K562 (cell line): ENCODE measurements around the gene ATXN1. TPM values are rescaled to one million over a fixed set of nuclear protein-coding genes. Genes with fewer than 3 reads are reported as not detected.

Experiments used
- ATAC-seq: fragments of 200-7000 bp; cut with Tn5 transposase; 3 replicates; pipeline ENCODE4 v1.9.1; 2020; ENCODE audit warnings: moderate library complexity
- BruUV-seq: library from RNA; stranded (reverse); fragments of 400-500 nt; replicated peaks from 2 replicates; lab custom pipeline; 2021; lab: Mats Ljungman, UMichigan
- CTCF ChIA-PET: fragments of 300-600 bp; formaldehyde crosslinking; extraction: SDS; loops from one replicate; lab custom pipeline; 2021; ENCODE audit warnings: low intra/inter-chr PET ratio; lab: Yijun Ruan, JAX
- POLR2A ChIA-PET: fragments of 300-600, 350-650 bp; sonication (Branson Sonifier 250); formaldehyde crosslinking; extraction: SDS; loops from one replicate; lab custom pipeline; 2021; ENCODE audit warnings: antibody characterized with exemption, inconsistent platforms; lab: Yijun Ruan, JAX
- DNase-seq, 4 experiments: peaks; one replicate each; pipeline versions ENCODE4 v3.0.0 to v3.0.0-alpha.2; 2011 to 2018; ENCODE audit warnings: low spot score in 3 of 4, mixed read lengths in 3 of 4; ENCODE audit errors: extremely low read depth in 1 of 4
- FAIRE-seq: peaks from 2 replicates; lab custom pipeline; 2011; peaks lifted over from hg19 to GRCh38; lab: Jason Lieb, UNC
- H2AFZ ChIP-seq: 2 replicates; pipeline ENCODE4 v1.6.0; 2011; ENCODE audit warnings: low read depth, low read length, control low read depth, inconsistent platforms
- H3K27ac ChIP-seq: fragments of 200-600 bp; 3 replicates; pipeline ENCODE4 v1.8.0; 2011; ENCODE audit warnings: low read depth, mild to moderate bottlenecking, control low read depth, inconsistent platforms, low read length, moderate library complexity, mixed read lengths; ENCODE audit errors: extremely low read depth
- H3K27me3 ChIP-seq, 2 experiments: fragments of 300-600 bp in 1 of 2; 2 replicates in 1 of 2; 3 replicates in 1 of 2; pipeline versions ENCODE4 v1.6.0 to v1.8.0; 2011; ENCODE audit warnings: inconsistent platforms in 2 of 2, low read length in 2 of 2, mild to moderate bottlenecking in 1 of 2, mixed read lengths in 1 of 2, moderate library complexity in 1 of 2; ENCODE audit not compliant: control insufficient read depth in 2 of 2, insufficient read depth in 2 of 2
- H3K36me3 ChIP-seq: fragments of 300-600 bp; 3 replicates; pipeline ENCODE4 v1.8.0; 2011; ENCODE audit warnings: mild to moderate bottlenecking, low read length, inconsistent platforms; ENCODE audit not compliant: control insufficient read depth, insufficient read depth
- H3K4me1 ChIP-seq, 2 experiments: fragments of 200-600 bp in 1 of 2; replicated peaks in 1 of 2; 2 replicates in 1 of 2; 3 replicates in 1 of 2; pipeline versions ENCODE4 v1.5.1 to v1.8.0; 2011; ENCODE audit warnings: inconsistent platforms in 2 of 2, low read length in 2 of 2, mild to moderate bottlenecking in 1 of 2, mixed read lengths in 1 of 2, moderate library complexity in 1 of 2; ENCODE audit not compliant: control insufficient read depth in 2 of 2, insufficient read depth in 2 of 2
- H3K4me2 ChIP-seq: 2 replicates; pipeline ENCODE4 v1.6.1; 2011; ENCODE audit warnings: low read length, control low read depth, inconsistent platforms, mixed read lengths; ENCODE audit not compliant: insufficient read depth
- H3K4me3 ChIP-seq: fragments of 200-600 bp; sonication (generic), shearing (Covaris generic); 2 replicates; pipeline ENCODE4 v1.5.1; 2016; ENCODE audit warnings: control low read depth, inconsistent platforms
- H3K79me2 ChIP-seq: fragments of 200-600 bp; 3 replicates; pipeline ENCODE4 v1.8.0; 2011; ENCODE audit warnings: low read length, inconsistent platforms; ENCODE audit not compliant: control insufficient read depth, insufficient read depth
- H3K9ac ChIP-seq, 2 experiments: 2 replicates each; pipeline versions ENCODE4 v1.6.0 to v1.6.1; 2011; ENCODE audit warnings: low read depth in 2 of 2, low read length in 2 of 2, control low read depth in 1 of 2, inconsistent platforms in 1 of 2, mild to moderate bottlenecking in 1 of 2, mixed read lengths in 1 of 2; ENCODE audit not compliant: insufficient read depth in 1 of 2
- H3K9me1 ChIP-seq: one replicate; pipeline ENCODE4 v1.6.0; 2011; ENCODE audit warnings: inconsistent platforms, mild to moderate bottlenecking, low read length, moderate library complexity; ENCODE audit not compliant: control insufficient read depth, insufficient read depth
- H3K9me3 ChIP-seq: replicated peaks from 2 replicates; pipeline ENCODE4 v1.5.1; 2011; ENCODE audit warnings: low read depth, low read length, inconsistent platforms; ENCODE audit not compliant: control insufficient read depth, insufficient read depth
- H4K20me1 ChIP-seq: replicated peaks from 2 replicates; pipeline ENCODE4 v1.6.1; 2011; ENCODE audit warnings: low read length, inconsistent platforms, mixed read lengths; ENCODE audit not compliant: control insufficient read depth, insufficient read depth
- CBX5 ChIP-seq: IDR thresholded peaks from 2 replicates; pipeline ENCODE4 v1.6.1; 2014; ENCODE audit warnings: low read depth, borderline replicate concordance
- HDAC3 ChIP-seq: fragments of 450-650 bp; IDR thresholded peaks from 2 replicates; pipeline ENCODE4 v1.6.1; 2018; ENCODE audit warnings: borderline replicate concordance, mild to moderate bottlenecking, moderate library complexity; ENCODE audit not compliant: partially characterized antibody
- HMGXB4 ChIP-seq: sonication (generic); formaldehyde crosslinking; IDR thresholded peaks from 2 replicates; pipeline ENCODE4 v1.8.1; 2023; ENCODE audit warnings: mild to moderate bottlenecking, missing genetic modification reagents
- JUND ChIP-seq, 2 experiments: IDR thresholded peaks; 2 replicates in 1 of 2; 3 replicates in 1 of 2; pipeline ENCODE4 v1.6.1; 2011; ENCODE audit warnings: borderline replicate concordance in 2 of 2, low read depth in 2 of 2, low read length in 2 of 2, improper control_type of control experiment in 1 of 2, missing biosample characterization in 1 of 2, missing genetic modification characterization in 1 of 2, missing genetic modification reagents in 1 of 2
- LARP7 ChIP-seq: fragments of 450-650 bp; IDR thresholded peaks from 2 replicates; pipeline ENCODE4 v1.6.1; 2016
- POLR2H ChIP-seq: IDR thresholded peaks from 2 replicates; pipeline ENCODE4 v1.6.1; 2016; ENCODE audit warnings: missing genetic modification characterization, low read depth, mild to moderate bottlenecking, control low read depth, missing compliant biosample characterization, moderate library complexity
- TCF3 ChIP-seq: sonication (generic); formaldehyde crosslinking; IDR thresholded peaks from 2 replicates; pipeline ENCODE4 v1.4.0; 2020; ENCODE audit warnings: mild to moderate bottlenecking, missing genetic modification reagents
- TSC22D4 ChIP-seq: fragments of 450-650 bp; IDR thresholded peaks from 2 replicates; pipeline ENCODE4 v1.6.1; 2016; ENCODE audit warnings: missing genetic modification characterization, missing biosample characterization, control low read depth
- U2AF2 ChIP-seq: fragments of 200-400 bp; formaldehyde crosslinking; optimal IDR thresholded peaks from 2 replicates; pipeline ENCODE3; 2017; ENCODE audit warnings: low read depth, mild to moderate bottlenecking, low read length
- ZNF551 ChIP-seq: fragments of 250-450 bp; sonication (Bioruptor Pico); IDR thresholded peaks from 2 replicates; pipeline ENCODE4 v1.5.0; 2021; ENCODE audit warnings: mild to moderate bottlenecking, moderate library complexity
- WGBS: fragments of 100-300 bp; shearing (Covaris generic); methylation state at CpG from one replicate; pipeline ENCODE4 v1.1.6; 2016; ENCODE audit warnings: low coverage, mixed read lengths; ENCODE audit not compliant: insufficient coverage; ENCODE audit errors: missing lambda C conversion rate; 5-methylcytosine and 5-hydroxymethylcytosine counted together
- in situ Hi-C: fragments of 300-500 bp; cut with MboI; formaldehyde crosslinking; loops from 4 replicates; pipeline ENCODE4 v1.15.0; 2018; ENCODE audit warnings: inconsistent platforms, mixed read lengths
- intact Hi-C: fragments of 100-400 bp; cut with micrococcal nuclease; formaldehyde crosslinking; loops from 2 replicates; pipeline ENCODE4 v1.14.2; 2022
- polyA plus RNA-seq, 8 experiments: library from polyadenylated mRNA; depleted of rRNA in 4 of 8; stranded (reverse) in 5 of 8; unstranded in 3 of 8; fragments of >200 nt; fragmentation: Nextera tagmentation in 2 of 8; fragmentation: Illumina TruSeq in 1 of 8; extraction: Ambion mirVana in 2 of 8; extraction: Trizol in 1 of 8; gene quantifications; 2 replicates each; pipeline versions ENCODE4 v1.2.1 to v1.2.3, GENCODE V29; 2011 to 2014; ENCODE audit warnings: inconsistent platforms in 1 of 8, missing spikeins in 1 of 8
- total RNA-seq, 7 experiments: library from RNA; depleted of rRNA in 6 of 7; stranded (reverse); fragments of >200 nt in 6 of 7; fragmentation: Illumina TruSeq in 2 of 7; extraction: Trizol in 2 of 7; gene quantifications; 2 replicates each; pipeline versions ENCODE4 v1.2.1 to v1.2.3, GENCODE V29; 2011 to 2021; ENCODE audit warnings: low replicate concordance in 1 of 7

ATXN1 gene
- total and polyA plus RNA-seq, 9 of the 15 experiments (the other 6 are each of a cell fraction or from before 2014, with no cell fraction given), result under 0.01 to 1.2 (median 0.58) TPM

GRCh38 chr6:16371401-16371800 lies 389.9 kb downstream of the ATXN1 start:
- ATAC-seq, result no peak
- Histone ChIP-seq H3K4me3 (no peak overlapping the region), H3K27ac (no peak overlapping the region), H2AFZ (no peak overlapping the region), H3K9me3 (no peaks in the 10 kb centered on the region), H3K79me2 (no peaks in the 10 kb centered on the region), H3K36me3 (no peaks in the 10 kb centered on the region), H3K9me1 (no peaks in the 10 kb centered on the region), H3K9ac (no peak overlapping the region), H3K4me1 (no peaks in the 10 kb centered on the region), H3K27me3 (peaks cover 21 to 35% of the 10 kb centered on the region in 2 experiments), H4K20me1 (no peaks in the 10 kb centered on the region), H3K4me2 (no peak overlapping the region)
- 0% methylated on average over 1 of the region's 1 CpG for WGBS
- no TSS peak for BruUV-seq
- no peak for FAIRE-seq
- POLR2A ChIA-PET, result no interaction called here
- in situ Hi-C loops, result no loop called here
- CTCF ChIA-PET, result no interaction called here
- intact Hi-C loops, result no loop called here
- DNase-seq, result no peak
- TF ChIP-seq POLR2H (tag) (no peak), TCF3 (CRISPR knock-in tag) (no peak), LARP7 (no peak), TSC22D4 (tag) (no peak), CBX5 (no peak)

DNA sequence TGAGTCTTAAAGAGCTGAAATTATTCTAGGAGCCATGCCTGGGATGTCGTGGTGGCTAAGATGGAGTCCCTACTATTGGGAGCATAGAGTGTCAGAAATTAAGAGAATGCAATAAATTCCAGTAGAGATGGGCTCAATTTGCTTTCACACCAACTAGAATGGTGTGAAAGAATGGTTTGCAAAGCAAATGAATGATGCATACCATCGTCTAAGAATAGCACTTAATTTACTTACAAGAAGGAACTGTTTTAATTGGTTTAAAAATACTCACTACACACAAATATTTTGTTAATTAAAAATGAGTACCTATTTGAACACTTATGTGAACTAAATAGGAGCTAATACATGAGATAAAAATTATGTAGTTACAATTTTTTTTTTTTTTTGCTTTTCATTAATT lies 390.3 kb downstream of the ATXN1 start:
- POLR2A ChIA-PET, result no interaction called here
- H3K4me3 ChIP-seq, result no peak overlapping the region
- BruUV-seq, result no TSS peak

More for the DNA sequence above, 390.3 kb downstream of the ATXN1 start:
- H4K20me1 ChIP-seq, result no peaks in the 10 kb centered on the region
- intact Hi-C loops (no loop called here), in situ Hi-C loops (no loop called here)
- no peak overlapping the region for H2AFZ ChIP-seq
- no peaks in the 10 kb centered on the region for H3K79me2 ChIP-seq
- H3K9me3 ChIP-seq, result no peaks in the 10 kb centered on the region
- CTCF ChIA-PET, result no interaction called here
- H3K9me1 ChIP-seq, result no peaks in the 10 kb centered on the region
- no peaks in the 10 kb centered on the region for H3K4me1 ChIP-seq
- TF ChIP-seq HDAC3 (no peak), U2AF2 (no peak), JUND (IDR thresholded peaks at IDR 0.05; ENCODE audit: borderline replicate concordance, low read depth, low read length) (no peak), JUND (tag; IDR thresholded peaks at IDR 0.05; ENCODE audit: borderline replicate concordance, low read depth, low read length) (no peak), HMGXB4 (CRISPR knock-in tag) (no peak), ZNF551 (CRISPR knock-in tag) (no peak)
- no peak for ATAC-seq
- H3K4me2 ChIP-seq, result no peak overlapping the region
- peaks cover 21 to 35% of the 10 kb centered on the region in 2 experiments; a peak in 4 of 5 replicates for H3K27me3 ChIP-seq
- WGBS, result 2% methylated on average over 2 of the region's 2 CpGs
- no peak for DNase-seq
- no peaks in the 10 kb centered on the region for H3K36me3 ChIP-seq
- H3K9ac ChIP-seq, result no peak overlapping the region
- no peak for FAIRE-seq
- no peak overlapping the region for H3K27ac ChIP-seq
